Stimulated activated naive B cell treated with anti-CD40 and anti-IgM and Interleukin-4, amounts not matched to agents 10 μg/mL and 1 μg/mL and 100 μg/mL, for 72 hours (primary cell): ENCODE measurements around the gene BTBD17.

Source experiments
- ATAC-seq, 2 donors: fragments of 150-1000 bp; cut with Tn5 transposase; replicated peaks; 2 replicates each; pipeline ENCODE4 v1.10.0; 2021; ENCODE audit warnings: moderate library complexity in 1 of 2
- DNase-seq: peaks from one replicate; pipeline ENCODE4 v3.0.0; 2021
- H3K27ac Mint-ChIP-seq: one replicate; pipeline ENCODE4 v1.8.0; 2022; ENCODE audit warnings: mild to moderate bottlenecking, mixed read lengths
- H3K27me3 Mint-ChIP-seq, 2 donors: one replicate each; pipeline ENCODE4 v1.8.0; 2022; ENCODE audit warnings: mixed read lengths in 2 of 2
- H3K36me3 Mint-ChIP-seq, 2 donors: one replicate each; pipeline ENCODE4 v1.8.0; 2022; ENCODE audit warnings: mixed read lengths in 2 of 2, mild to moderate bottlenecking in 1 of 2
- H3K4me1 Mint-ChIP-seq, 2 donors: one replicate each; pipeline ENCODE4 v1.8.0; 2022; ENCODE audit warnings: mixed read lengths in 2 of 2, mild to moderate bottlenecking in 1 of 2
- H3K4me3 Mint-ChIP-seq, 2 donors: one replicate each; pipeline ENCODE4 v1.8.0; 2022; ENCODE audit warnings: mild to moderate bottlenecking in 2 of 2, mixed read lengths in 2 of 2, moderate library complexity in 1 of 2
- H3K9me3 Mint-ChIP-seq, 2 donors: one replicate each; pipeline ENCODE4 v1.8.0; 2022; ENCODE audit warnings: mixed read lengths in 2 of 2, mild to moderate bottlenecking in 1 of 2

The BTBD17 gene

GRCh38 chr17:74380086-74380958 lies 18.7 kb upstream of the BTBD17 start:
- no peak for ATAC-seq
- no peaks in the 10 kb centered on the region for H3K9me3 Mint-ChIP-seq
- no peak overlapping the region for H3K4me3 Mint-ChIP-seq
- no peak overlapping the region for H3K27ac Mint-ChIP-seq
- peaks cover 39 to 44% of the 10 kb centered on the region in 2 donors for H3K27me3 Mint-ChIP-seq
- peaks cover 0 to under 1% of the 10 kb centered on the region in 2 donors for H3K36me3 Mint-ChIP-seq
- peaks cover 3 to 11% of the 10 kb centered on the region in 2 donors for H3K4me1 Mint-ChIP-seq
- no peak for DNase-seq

GRCh38 chr17:74379495-74380085 lies 17.9 kb upstream of the BTBD17 start:
- ATAC-seq, result peak; percentile 95 to 96
- DNase-seq, result peak; percentile 80
- Mint-ChIP-seq H3K9me3 (no peaks in the 10 kb centered on the region), H3K4me3 (no peak overlapping the region), H3K27me3 (peaks cover 36 to 39% of the 10 kb centered on the region in 2 donors), H3K36me3 (no peaks in the 10 kb centered on the region), H3K4me1 (peaks cover 3 to 11% of the 10 kb centered on the region in 2 donors), H3K27ac (no peak overlapping the region)

DNA sequence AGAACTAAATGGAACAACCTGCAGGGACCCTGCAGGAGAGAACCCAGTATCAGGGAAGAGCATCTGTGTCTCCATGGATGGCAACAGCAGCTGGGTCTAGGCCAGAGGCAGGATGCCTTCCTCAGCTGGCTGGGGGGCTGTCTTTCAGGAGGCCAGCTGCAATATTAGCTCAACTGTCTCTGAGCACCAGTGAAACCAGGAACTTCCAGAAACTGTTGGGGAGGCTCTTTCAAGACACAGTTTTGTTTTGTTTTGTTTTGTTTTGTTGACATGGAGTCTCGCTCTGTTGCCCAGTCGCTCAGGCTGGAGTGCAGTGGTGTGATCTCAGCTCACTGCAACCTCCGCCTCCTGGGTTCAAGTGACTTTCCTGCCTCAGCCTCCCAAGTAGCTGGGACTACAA lies 13.2 kb upstream of the BTBD17 start:
- Mint-ChIP-seq H3K9me3 (no peaks in the 10 kb centered on the region), H3K27me3 (peaks cover 40 to 51% of the 10 kb centered on the region in 2 donors), H3K4me1 (peaks cover 0 to 4% of the 10 kb centered on the region in 2 donors), H3K36me3 (no peaks in the 10 kb centered on the region), H3K27ac (no peak overlapping the region), H3K4me3 (no peak overlapping the region)
- DNase-seq, result no peak
- ATAC-seq, result no peak

DNA sequence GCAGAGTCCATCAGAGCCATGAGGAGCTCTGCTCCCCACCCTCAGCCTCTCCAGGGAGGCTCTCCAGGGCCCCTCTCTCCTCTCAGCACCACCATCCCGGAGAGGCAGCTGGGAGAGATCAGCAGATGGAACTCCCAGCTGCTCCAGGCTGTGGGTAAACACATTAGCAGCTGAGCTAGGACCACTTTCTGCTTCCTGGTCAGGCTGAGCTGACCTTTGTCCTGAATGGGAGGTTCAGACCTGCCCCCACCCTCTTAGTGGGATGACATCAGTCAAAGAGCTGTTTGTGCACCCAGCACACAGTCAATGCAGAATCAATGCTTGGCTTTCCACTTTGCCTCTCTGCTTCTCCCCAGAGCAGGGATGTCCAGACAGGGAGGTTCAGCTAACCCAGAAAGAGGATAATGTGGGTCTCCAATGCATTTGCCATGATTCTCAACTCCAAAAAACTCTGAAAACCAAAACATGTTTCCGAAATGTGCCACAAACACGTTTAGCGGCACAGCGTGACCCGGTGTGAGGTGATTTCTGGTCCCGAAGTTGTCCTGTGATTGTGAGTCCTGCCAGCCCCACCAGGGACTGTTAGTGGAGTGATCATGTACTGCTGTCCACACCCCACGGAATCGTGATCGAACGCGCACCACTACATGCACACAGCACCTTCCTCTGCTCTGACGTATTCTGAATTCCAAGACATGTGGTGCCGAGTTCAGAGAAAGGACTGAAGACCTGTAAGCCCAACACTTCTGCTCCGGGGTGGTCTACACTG lies 12.4 kb upstream of the BTBD17 start:
- no peak overlapping the region for H3K4me3 Mint-ChIP-seq
- peaks cover 5 to 6% of the 10 kb centered on the region in 2 donors for H3K4me1 Mint-ChIP-seq
- peaks cover 45 to 57% of the 10 kb centered on the region in 2 donors for H3K27me3 Mint-ChIP-seq

DNA sequence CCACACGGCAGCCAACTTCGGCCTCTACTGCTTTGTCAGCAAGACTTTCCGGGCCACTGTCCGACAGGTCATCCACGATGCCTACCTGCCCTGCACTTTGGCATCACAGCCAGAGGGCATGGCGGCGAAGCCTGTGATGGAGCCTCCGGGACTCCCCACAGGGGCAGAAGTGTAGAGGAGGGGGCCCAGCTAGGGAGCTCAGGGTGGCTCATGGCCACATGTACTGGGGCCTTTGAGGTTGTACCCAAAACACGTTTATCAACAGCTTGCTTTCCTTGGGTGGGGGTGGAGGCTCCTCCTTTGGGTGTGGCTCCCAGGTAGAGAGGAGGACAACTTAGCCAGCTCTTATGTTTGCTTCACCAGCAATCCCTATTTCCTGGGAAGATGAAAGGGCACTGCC lies 10.8 kb upstream of the BTBD17 start:
- Mint-ChIP-seq H3K27me3 (peaks cover 42 to 56% of the 10 kb centered on the region in 2 donors), H3K4me3 (no peak overlapping the region), H3K27ac (no peak overlapping the region), H3K36me3 (no peaks in the 10 kb centered on the region), H3K4me1 (peaks cover 12 to 17% of the 10 kb centered on the region in 2 donors), H3K9me3 (no peaks in the 10 kb centered on the region)
- ATAC-seq (no peak), DNase-seq (no peak)

More for the DNA sequence above, 12.4 kb upstream of the BTBD17 start:
- Mint-ChIP-seq H3K27ac (no peak overlapping the region), H3K9me3 (no peaks in the 10 kb centered on the region), H3K36me3 (no peaks in the 10 kb centered on the region)
- DNase-seq (no peak), ATAC-seq (no peak)

DNA sequence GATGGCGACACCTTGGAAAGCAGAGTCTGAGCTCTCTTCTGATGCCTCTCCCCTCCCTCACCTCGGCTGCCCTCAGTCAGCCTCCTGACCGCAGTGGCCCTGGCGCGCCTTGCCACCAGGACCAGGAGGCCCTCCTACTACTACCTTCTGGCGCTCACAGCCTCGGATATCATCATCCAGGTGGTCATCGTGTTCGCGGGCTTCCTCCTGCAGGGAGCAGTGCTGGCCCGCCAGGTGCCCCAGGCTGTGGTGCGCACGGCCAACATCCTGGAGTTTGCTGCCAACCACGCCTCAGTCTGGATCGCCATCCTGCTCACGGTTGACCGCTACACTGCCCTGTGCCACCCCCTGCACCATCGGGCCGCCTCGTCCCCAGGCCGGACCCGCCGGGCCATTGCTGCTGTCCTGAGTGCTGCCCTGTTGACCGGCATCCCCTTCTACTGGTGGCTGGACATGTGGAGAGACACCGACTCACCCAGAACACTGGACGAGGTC lies 10.0 kb upstream of the BTBD17 start:
- Mint-ChIP-seq H3K27ac (no peak overlapping the region), H3K4me1 (peaks cover 12 to 17% of the 10 kb centered on the region in 2 donors), H3K9me3 (no peaks in the 10 kb centered on the region), H3K27me3 (peaks cover 46 to 62% of the 10 kb centered on the region in 2 donors), H3K36me3 (no peaks in the 10 kb centered on the region), H3K4me3 (no peak overlapping the region)
- ATAC-seq, result no peak
- no peak for DNase-seq

- Mint-ChIP-seq H3K27ac (no peak overlapping the region), H3K4me1 (peaks cover 12 to 17% of the 10 kb centered on the region in 2 donors), H3K27me3 (peaks cover 50 to 76% of the 10 kb centered on the region in 2 donors), H3K9me3 (no peaks in the 10 kb centered on the region), H3K36me3 (no peaks in the 10 kb centered on the region), H3K4me3 (no peak overlapping the region)
- ATAC-seq, result no peak
- no peak for DNase-seq
Measured at GRCh38 chr17:74369665-74370490, 8.2 kb upstream of the BTBD17 start.

GRCh38 chr17:74369221-74369620 lies 7.6 kb upstream of the BTBD17 start:
- no peaks in the 10 kb centered on the region for H3K36me3 Mint-ChIP-seq
- ATAC-seq (peak; percentile 51 to 59), DNase-seq (no peak)
- H3K9me3 Mint-ChIP-seq, result no peaks in the 10 kb centered on the region
- no peak overlapping the region for H3K4me3 Mint-ChIP-seq
- H3K27me3 Mint-ChIP-seq, result peaks cover 47 to 70% of the 10 kb centered on the region in 2 donors
- peaks cover 12 to 17% of the 10 kb centered on the region in 2 donors for H3K4me1 Mint-ChIP-seq
- H3K27ac Mint-ChIP-seq, result peak overlapping the region; percentile 9

GRCh38 chr17:74368341-74369081 lies 6.8 kb upstream of the BTBD17 start:
- Mint-ChIP-seq H3K27ac (no peak overlapping the region), H3K4me3 (no peak overlapping the region), H3K9me3 (no peaks in the 10 kb centered on the region), H3K27me3 (peaks cover 44 to 68% of the 10 kb centered on the region in 2 donors), H3K4me1 (peaks cover 12 to 17% of the 10 kb centered on the region in 2 donors), H3K36me3 (no peaks in the 10 kb centered on the region)
- ATAC-seq (peak; percentile 76 to 80), DNase-seq (peak; percentile 48)

DNA sequence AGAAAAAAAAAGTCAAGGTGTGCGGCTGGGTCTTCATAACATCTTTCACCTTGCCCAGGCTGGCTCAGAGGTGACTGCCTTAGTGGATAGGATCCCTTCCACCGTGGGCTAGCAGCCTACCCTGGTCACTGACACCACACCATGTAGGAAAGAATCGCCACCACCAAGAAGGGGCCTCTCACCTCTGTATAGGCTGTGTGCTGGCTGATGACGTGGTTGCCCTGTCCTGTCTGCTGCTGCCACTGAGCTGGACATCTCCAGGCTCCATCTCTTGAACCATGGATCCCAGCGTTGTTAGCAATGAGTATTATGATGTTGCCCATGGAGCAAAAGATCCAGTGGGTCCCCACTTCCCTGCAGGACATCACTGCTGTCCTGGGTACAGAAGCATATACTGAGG lies 5.5 kb upstream of the BTBD17 start, which contains the start of gene GPR142:
Gene GPR142, plus strand, starts transcription at position 301 of the 400 bp plus-strand sequence. CDS start 2,035 bp downstream, outside the sequence.
- Mint-ChIP-seq H3K36me3 (no peaks in the 10 kb centered on the region), H3K9me3 (no peaks in the 10 kb centered on the region), H3K27ac (no peak within 1 kb of the TSS), H3K4me3 (no peak within 1 kb of the TSS), H3K4me1 (peaks cover 12 to 17% of the 10 kb centered on the region in 2 donors), H3K27me3 (peaks cover 47 to 65% of the 10 kb centered on the region in 2 donors)
- DNase-seq (no peak), ATAC-seq (no peak)

GRCh38 chr17:74362810-74363498 lies 1.3 kb upstream of the BTBD17 start:
- Mint-ChIP-seq H3K27me3 (peaks cover 49 to 70% of the 10 kb centered on the region in 2 donors), H3K4me3 (no peak overlapping the region), H3K36me3 (no peaks in the 10 kb centered on the region), H3K27ac (no peak overlapping the region), H3K9me3 (no peaks in the 10 kb centered on the region), H3K4me1 (peaks cover under 1 to 5% of the 10 kb centered on the region in 2 donors)
- DNase-seq (no peak), ATAC-seq (no peak)

DNA sequence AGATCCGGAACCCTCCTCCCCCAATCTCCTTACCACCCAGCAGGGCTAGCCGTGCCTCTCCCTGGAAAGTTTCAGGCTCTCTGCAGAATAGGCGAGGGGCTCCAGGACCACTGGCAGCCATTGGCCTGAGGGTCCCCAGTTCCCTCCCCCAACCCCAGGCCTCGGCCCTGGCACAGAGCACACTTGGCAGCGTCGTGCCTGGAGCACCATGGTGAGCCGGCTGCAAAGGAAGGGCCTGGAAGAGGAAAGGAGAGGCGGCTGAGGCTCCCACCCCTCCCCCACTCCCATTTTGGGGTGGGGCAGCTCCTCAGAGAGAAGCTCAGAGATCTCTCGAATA lies 369 bp upstream of the BTBD17 start:
- H3K27me3 Mint-ChIP-seq, result peaks cover 44 to 65% of the 10 kb centered on the region in 2 donors
- H3K9me3 Mint-ChIP-seq, result no peaks in the 10 kb centered on the region
- no peak overlapping the region for H3K4me3 Mint-ChIP-seq
- peak overlapping the region; percentile 42 for H3K27ac Mint-ChIP-seq
- no peaks in the 10 kb centered on the region for H3K36me3 Mint-ChIP-seq
- peaks cover 0 to 5% of the 10 kb centered on the region in 2 donors for H3K4me1 Mint-ChIP-seq
- no peak for ATAC-seq
- no peak for DNase-seq
